Hematopoietic multipotent progenitor cell treated with erythropoietin and hydrocortisone succinate and interleukin-3 and kit ligand, for 4 days (in vitro differentiated cells): Measurements from ENCODE around the gene DRAM2.

Experiments
- DNase-seq: peaks from one replicate; pipeline ENCODE4 v3.0.0-alpha.2; 2015

The DRAM2 gene

DNA sequence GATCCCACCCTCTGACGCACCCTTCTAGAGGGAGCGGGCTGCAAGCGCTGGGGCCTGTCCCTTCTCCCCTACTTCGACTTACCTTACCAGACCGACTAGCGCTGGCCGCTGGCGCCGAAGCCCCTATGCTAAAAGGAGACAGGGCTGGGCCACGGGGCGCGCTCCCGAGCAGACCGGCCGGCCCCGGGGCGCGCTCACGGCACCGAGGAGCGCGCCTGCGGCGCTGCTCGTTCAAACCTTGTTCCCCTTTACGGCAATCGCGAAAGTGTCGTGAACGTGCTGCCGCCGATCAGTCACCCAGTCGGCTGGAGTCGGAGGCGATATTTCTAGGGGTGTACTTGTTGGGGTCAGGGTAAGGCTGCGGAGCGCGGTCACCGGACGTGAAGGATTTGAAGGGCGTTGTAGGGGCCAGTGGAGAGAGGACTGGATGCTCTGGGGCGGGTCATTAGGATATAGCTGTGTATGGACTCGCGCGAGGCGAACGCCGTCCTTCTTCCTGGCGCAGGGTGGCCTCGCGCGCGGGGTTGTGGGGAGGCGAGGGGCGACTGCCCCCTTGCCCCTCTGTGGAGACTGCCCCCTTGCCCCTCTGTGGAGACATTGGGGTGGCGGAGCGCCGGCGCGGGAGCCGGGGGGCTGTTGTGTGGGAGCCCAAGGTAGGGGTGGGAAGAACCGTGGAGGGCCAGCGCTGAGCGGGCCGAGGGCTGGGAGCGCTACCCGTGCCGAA, at the start of gene DRAM2, which contains the start of gene CEPT1:
Gene DRAM2 (minus strand): TSS at position 138 of the 724 bp plus-strand sequence. CDS start 8,539 bp downstream, outside the sequence.
Gene CEPT1 (plus strand): TSS at position 268 of the 724 bp plus-strand sequence. CDS start 7,492 bp downstream, outside the sequence.
- peak; percentile 97 for DNase-seq

DNA sequence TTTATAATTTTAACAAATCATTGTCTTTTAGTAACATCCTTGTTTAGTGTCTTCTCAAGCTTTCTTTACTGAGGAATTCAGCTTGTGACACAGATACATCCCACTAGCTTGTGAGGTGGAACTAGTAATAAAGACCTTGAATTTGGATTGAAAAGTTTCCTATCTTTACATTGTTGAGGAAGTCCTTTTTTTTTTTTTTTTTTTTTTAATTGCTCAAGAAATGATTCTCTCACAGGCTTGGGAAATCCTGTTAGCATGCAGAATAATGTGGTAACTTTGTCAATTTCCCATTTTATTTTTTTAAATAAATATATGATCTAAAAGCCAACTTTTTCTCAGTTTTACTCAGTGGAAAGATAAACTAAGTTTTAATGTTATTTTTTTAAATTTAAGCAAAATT, 44.8 kb upstream of the DRAM2 start:
- no peak for DNase-seq

DNA sequence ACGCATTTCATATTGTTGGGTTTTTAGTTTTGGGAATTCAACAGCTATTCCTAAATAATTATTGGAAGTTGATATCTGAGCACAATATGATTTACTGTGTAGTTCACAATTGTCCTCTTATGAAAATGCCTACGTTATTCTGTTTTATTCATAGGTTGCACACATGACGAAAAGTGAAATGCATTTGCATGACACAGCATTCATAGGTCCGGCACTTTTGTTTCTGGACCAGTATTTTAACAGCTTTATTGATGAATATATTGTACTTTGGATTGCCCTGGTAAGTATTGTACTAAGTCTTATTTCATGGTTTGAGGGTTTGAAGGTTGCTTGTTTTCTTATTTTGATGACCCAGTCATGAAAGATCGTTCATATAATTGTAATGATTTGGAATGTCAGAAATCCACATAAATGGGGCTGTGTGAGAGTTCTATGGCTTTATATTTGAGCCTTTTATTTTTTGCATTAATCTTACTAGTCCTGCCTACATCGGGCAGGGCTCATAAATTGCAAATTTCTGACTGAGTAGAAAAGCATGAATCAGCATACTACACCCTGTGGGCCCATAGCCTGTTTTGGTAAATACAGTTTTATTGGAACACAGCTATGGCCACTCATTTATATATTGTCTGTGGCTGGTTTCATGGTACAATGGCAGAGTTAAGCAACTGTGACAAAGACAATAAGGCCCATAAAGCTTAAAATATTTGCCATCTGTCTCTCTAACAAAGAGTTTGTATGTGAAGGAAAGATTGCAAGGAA, 43.6 kb upstream of the DRAM2 start:
- no peak for DNase-seq

DNA sequence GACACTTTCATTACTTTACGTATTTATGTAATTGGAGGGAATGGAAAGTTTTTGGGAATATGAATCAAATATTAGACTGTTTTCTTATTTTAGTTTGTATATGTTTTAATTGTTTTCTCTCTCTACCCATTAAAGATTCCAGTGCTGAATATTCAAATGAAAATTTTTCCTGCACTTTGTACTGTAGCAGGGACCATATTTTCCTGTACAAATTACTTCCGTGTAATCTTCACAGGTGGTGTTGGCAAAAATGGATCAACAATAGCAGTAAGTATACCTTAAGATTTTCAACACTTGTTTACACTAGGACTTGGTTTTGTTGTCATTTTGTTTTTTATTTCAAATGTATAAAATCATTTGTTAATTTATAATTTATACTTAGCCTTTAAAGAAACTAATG, 42.2 kb upstream of the DRAM2 start:
- DNase-seq: no peak

DNA sequence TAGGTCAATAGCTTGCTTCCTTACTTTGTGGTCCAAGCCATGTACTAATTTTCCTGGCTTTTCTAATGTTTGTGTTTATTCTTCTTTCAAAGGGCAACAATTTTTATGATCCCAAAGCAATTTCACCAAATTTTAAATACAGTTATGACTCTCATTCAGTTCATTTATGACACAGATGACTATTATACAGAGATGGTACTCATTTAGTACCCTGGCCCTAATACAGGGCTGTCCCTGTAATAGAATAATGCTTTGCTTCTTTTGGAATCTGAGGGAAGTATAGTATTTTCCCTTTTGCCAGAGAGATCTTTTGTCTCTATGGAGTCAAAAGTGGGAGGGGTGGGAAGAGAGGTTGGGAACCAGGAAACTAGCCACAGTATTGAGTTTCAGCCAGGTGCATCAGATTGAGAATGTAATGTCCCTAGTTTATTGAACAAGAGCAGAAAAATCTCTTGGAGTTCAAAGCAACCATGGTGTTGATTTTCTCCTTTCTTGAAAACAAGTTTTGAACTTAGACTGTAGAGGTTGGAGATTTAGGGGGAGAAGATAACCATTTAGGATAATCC, 40.2 kb upstream of the DRAM2 start:
- DNase-seq: no peak

DNA sequence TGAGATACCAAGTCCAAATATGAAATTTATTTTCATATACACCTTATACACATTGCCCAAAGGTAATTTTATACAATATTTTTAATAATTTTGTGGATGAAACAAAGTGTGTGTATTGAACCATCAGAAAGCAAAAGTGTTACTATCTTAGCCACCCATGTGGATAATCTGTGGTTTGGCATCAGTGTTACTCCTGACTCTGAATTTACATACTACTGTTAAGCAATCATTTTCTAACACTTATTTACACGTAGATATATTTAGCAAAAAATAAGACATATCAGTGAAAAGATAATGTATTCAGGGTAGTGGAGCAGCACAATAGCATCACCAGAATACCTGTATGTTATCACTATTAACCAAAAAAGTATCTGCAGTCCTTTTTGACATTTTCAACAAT, 36.8 kb upstream of the DRAM2 start:
- DNase-seq: no peak

DNA sequence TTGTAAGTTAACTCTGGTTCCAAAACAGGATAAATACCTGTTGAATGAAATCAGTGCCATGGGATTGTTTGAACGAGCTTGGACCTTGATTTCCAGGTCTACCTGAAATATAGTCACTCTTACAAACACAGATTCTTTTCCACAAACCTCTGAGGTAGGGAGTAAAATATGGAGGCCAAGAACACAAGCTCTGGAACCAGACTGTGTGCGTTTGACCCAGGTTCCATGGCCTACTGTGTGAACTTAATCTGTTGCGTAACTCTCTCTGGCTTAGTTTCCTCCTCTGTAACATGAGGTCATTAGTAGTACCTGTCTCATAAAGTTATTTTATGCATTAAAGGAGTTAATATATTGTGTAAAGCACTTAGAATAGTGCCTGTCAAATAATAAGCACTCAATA, 35.5 kb upstream of the DRAM2 start:
- DNase-seq: no peak

DNA sequence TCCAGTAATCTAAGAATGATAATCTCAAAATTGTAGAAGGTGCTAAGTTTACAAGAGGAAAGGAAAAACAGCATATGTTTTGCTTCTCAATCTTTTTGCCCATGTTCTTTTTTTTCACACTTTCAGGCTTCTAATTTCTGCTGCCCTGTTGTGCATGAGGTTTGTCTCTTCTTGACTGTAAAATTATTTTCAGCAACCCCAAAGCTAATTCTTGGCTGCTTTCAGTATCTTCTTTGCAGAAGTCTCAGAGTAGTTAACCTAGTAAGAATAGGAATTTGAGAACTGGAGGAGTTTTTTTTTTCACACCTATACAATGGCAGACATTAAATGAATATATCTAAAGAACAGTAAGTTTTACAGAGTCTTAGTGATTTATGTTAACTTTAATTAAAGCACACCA, 34.2 kb upstream of the DRAM2 start:
- no peak for DNase-seq

DNA sequence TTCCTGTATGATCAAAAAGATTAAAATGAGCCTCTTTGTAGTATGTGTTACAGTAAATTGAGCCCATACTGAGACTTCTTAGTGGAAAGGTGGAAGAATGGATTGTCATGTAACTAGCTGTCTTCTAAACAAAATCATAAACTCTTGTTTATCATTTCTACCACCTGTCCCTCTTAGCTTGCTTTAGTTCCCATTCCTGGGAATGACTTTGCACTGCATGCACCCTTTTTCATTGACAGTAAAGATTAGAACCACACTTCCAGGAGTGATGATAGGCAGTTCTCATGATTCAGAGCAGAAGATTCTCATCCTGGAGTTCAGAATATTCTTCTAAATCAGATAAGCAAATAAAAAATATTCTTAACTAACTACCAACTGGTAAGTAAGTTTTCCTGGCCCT, 32.6 kb upstream of the DRAM2 start:
- DNase-seq: no peak

DNA sequence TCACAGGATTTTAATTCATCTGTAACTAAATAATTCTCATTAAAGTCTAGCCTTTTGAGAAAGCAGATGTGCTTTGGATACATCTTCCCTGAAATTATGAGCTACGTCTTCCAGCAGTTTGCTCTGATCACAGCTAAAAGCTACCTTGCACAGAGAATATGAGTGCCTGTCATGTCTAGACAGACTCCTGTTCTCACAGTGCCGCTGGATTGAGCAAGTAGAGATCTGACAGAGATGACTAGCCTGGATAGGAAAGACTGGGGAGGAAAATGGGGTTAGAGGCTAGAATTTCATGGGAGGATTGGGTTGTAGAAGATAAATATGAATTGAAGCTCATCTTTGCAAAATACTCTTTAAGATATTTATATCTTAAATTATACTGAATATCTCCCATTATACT, 24.3 kb upstream of the DRAM2 start:
- no peak for DNase-seq

DNA sequence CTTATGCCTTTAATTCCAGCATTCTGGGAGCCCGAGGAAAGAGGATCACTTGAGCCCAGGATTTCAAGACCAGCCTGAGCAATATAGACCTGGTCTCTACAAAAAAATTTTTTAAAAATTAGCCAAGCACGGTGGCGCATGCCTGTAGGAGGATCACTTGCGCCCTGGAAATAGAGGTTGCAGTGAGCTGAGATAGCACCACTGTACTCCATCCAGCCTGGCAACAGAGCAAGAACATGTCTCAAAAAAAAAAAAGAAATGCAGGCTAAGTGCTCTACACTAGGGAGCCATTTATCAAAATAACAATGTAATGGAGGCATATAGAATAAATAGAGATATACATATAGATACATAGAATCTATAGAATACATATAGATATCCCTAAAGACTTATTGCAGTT, 23.5 kb upstream of the DRAM2 start:
- no peak for DNase-seq

DNA sequence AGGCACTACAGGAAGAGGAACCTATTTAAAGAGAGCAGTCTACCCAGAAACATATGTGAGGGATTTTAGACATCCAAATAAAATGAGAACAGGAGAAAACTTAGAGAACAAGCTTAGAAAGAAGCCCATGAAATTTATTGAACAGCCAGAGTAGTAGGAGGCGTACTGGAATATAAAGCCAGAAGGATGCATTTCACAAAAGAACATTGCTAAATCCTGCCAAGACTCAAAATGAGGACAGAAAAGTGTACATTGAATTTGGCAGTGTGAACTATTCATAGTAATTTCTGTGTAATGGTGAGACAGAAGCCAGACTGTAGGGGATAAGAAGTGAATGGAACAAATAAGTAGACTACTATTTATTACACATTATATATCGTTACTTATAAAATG, 22.6 kb upstream of the DRAM2 start:
- DNase-seq: no peak

DNA sequence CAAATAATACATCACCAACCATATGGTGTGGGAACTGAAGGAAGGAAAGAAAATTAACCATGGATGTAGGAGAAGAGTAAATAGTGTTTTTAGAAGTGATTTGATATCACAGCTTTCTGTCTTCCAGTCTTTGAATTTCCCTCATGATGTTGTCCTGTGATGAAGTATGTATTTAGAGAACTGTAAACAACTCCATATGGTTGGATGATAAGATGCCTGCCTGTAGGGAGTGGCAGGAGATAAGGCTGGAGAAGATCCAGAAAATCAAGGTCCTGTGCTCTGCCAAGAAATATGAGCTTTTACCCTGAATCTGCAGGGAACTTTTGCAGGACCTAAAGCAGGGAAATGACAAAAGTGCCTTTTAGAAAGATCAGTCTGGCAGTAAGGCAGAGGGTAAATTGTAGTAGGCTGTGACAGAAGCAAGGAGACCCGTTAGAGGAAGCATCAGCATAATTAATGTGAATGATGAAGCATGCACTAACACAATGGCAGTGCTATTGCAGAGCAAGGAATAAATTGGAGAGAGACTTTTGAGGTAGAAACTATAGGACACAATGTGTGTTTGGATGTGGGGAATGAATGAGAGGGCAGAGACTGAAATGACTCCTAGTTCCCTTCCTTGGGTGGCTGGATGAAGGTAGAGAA, 22.1 kb upstream of the DRAM2 start:
- DNase-seq: peak; percentile 61

DNA sequence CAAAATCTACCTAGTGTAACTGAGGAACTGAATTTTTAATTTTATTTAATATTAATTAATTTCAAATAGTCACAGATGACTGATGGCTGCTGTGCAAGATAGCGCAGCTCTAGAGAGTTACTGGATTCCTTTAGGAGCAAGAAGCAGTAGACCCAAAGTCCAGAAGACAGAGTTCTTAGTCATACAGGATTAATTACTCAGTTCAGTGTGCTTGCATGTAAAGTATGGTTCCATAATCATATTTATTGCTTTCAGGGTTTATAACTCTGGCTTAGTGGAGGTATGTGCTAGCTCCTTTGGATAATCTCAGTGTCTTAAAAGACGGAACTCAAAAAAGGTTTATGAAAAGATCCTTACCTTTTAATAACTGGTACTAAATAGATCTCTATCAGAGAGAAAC, 17.5 kb upstream of the DRAM2 start:
- no peak for DNase-seq

DNA sequence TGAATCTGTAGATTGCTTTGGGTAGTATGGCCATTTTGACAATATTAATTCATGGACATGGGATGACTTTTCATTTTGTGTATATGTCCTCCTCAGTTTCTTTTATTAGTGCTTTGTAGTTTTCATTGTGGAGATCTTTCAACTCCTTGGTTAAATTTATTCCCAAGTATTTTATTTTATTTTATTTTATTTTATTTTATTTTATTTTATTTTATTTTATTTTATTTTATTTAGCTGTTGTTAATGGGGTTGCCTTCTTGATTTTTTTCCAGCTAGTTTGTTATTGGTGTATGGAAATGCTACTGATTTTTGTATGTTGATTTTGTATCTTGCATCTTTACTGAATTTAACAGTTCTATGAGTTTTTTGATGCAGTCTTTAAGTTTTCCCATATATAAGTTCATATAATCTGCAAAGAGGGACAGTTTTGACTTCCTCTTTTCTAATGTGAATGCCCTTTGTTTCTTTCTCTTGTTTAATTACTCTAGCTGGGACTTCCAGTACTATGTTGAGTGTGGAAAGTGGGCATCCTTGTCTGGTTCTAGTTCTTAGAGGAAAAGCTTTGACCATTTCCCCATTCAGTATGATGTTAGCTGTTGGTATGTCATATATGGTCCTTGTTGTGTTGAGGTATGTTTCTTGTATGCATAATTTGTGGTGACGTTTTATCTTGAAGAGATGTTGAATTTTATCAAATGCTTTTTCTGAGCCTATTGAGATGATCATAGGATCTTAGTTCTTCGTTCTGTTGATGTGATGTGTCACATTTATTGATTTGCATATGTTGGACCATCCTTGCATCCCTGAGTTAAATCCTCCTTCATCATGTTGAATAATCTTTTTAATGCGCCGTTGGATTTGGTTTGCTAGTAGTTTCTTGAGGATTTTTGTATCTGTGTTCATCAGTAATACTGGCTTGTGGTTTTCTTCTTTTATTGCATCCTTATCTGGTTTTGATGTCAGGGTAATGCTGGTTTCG, 14.4 kb upstream of the DRAM2 start:
- DNase-seq: peak; percentile 41

DNA sequence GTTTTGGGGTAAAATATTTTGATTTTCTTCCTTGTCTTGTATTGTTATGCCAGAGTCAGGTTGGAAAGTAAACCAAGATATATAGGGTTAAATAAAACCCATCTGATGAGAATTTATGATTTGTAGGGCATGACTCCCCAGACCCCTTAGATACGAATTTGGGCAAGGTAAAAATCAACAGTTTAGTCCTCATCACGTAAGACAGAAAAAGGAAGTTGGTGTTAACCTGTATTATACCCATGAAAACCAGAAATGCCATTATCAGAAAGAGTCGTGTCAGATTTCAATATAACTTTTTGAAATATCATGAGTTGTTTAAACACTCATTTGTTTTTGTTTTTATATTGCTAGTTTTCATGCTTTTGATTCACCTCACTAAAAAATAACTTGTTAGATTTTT, 11.9 kb upstream of the DRAM2 start:
- DNase-seq: no peak

DNA sequence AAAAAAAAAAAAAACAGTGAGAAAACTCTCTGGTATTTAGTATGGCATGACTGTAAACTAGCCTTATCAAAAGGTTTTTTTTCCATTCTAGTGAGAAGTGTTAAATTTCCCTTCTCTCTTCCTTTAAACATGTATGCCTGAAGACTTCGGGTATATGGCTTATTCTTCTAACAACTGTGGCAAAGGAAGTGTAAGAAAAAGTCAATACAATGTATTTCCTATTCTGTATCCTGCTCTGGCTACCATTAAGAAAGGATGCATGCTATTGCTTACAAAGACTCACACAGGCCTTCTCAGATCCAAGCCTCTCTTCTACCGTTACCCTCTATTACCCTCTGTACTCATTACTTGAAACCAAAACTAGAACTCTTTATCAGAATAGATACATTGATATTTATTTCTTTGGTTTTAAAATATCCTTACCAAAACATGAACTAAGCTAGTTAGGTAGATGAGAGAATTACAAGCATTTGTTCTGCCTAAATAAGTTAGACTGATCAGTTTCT, 8.5 kb upstream of the DRAM2 start:
- DNase-seq: no peak

DNA sequence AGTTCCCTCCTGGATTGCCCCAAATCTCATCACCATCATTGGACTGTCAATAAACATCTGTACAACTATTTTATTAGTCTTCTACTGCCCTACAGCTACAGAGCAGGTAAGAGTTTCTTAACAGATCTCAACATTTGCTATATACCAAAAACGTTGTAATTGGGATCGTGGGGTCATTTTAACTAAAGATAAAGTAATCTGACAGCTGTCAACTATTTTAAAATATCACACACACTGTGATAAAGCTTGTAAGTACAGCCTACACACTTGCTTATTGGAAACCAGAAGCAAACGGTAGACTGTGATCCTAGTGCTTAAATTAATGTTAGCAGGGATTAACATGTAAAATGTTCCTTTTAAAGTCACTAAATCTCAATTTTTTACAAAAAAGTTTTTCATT, 8.1 kb upstream of the DRAM2 start:
- DNase-seq: no peak

DNA sequence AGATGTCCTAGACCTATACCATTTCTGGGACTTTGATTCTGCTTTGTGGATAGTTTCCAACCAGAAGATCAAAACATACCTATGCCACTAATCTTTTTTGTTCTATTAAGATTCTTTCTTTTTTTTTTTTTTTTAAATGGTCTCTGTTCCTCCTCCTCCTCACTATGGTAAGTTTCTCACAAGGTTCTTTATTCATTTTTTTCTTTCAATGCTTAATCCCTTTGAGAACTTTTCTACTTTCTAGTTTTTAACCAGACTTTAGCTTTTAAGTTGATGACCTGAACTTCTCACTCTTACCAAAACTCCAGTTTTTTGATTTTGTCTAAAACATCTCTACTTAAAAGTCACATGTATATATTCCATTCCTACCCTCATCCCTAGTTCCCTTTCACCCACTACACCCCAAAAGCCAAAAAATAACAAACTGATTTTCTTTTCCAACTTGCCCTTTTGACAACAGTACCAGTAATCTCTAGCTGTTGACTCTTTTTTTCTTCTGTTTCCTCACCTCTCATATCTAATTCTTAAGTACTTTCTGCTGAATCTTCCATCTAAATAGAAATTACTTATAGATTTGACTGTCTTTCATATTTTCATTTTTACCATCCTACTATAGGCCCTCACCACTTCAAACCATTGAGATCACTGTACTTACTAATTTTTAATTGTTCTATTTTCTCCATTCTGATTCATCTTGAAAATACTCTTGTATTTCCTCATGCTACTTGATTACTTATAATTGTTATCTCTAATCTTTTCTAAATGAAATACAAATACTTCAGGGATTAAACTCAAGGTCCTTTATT, 6.3 kb upstream of the DRAM2 start:
- DNase-seq: no peak

DNA sequence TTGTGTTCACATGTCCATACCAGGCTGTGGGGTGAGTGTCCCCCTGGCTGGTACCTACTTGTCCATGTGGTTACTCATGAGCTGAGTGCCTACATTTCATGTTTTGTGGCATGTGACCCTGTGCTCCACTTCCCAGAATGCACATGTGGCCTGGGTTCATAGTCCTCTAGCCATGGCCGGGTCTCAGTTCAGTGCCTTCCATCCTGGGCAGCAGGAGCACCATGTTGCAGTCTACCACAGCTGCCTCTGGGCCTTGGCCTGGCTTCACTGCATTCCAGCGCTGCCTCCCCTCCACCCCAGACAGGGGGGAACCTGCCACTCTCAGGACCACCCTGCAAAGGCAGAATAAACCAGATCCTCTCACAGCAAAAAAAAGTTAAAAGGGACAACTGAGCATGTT, 5.6 kb upstream of the DRAM2 start:
- DNase-seq: no peak

DNA sequence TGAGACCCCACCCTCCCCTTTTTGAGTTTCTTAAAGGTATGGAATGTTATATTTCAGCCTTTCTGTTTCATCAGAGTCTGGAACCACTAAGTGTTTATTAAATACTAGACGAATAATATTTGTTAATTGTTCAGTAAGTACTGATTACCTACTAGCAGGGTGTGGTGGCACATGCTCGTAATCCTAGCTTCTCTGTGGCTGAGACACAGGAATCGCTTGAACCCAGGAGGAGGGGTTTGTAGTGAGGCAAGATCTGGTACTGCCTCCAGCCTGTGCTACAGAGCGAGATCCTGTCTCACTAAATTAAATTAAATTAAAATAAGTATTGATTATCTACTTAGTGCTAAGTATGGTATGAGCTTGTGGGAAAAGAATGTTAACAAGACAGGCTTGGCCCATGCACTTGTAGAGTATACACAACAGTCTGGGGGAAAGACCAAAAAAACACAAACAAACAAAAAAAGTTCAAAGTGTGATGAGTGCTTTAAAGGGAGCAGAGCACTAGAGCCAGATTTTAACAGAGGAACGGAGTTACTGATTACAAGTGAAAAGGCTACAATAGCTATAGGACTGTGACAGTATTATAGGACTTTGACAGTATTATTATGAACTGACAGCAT, 2.6 kb upstream of the DRAM2 start:
- DNase-seq: peak; percentile 46
